ENCODE results near the gene CD151.

- no peak for TF ChIP-seq REST (IDR thresholded peaks at IDR 0.05)
- TF ChIP-seq CTCF (IDR thresholded peaks at IDR 0.05; ENCODE audit: low read depth, low read length, missing input control), result no peak
- TF ChIP-seq SP1 (IDR thresholded peaks at IDR 0.05), result no peak
- no peak for TF ChIP-seq ATF3 (IDR thresholded peaks at IDR 0.05)
- TF ChIP-seq NR2F2 (IDR thresholded peaks at IDR 0.05), result no peak
- TF ChIP-seq FOXA1 (IDR thresholded peaks at IDR 0.05), result no peak
- TF ChIP-seq EGR1 (IDR thresholded peaks at IDR 0.05; ENCODE audit: low read depth in 2 of 2), result no peak
- TF ChIP-seq RAD21 (IDR thresholded peaks at IDR 0.05), result no peak
These were observed 20.4 kb upstream of the CD151 start for GRCh38 chr11:812390-812789.

All from liver (tissue), 3 donors.